SK-N-SH treated with all-trans-retinoic acid at 6 μM for 48 hours (cell line): ENCODE data around the gene RASSF5.

Experiments used
- ATAC-seq: fragments of 200-7000 bp; cut with Tn5 transposase; 3 replicates; pipeline ENCODE4 v1.9.1; 2020; ENCODE audit warnings: mild to moderate bottlenecking, moderate library complexity
- ARNTL ChIP-seq: fragments of 450-650 bp; formaldehyde crosslinking; IDR thresholded peaks from 2 replicates; pipeline ENCODE4 v1.5.0; 2020; ENCODE audit warnings: low read depth, mild to moderate bottlenecking, moderate library complexity, borderline replicate concordance
- BACH2 ChIP-seq: fragments of 250-450 bp; sonication (Bioruptor Pico); IDR thresholded peaks from 2 replicates; pipeline ENCODE4 v1.9.0; 2021; ENCODE audit warnings: mild to moderate bottlenecking, borderline replicate concordance
- CSDC2 ChIP-seq: fragments of 250-450 bp; sonication (Bioruptor Pico); IDR thresholded peaks from 2 replicates; pipeline ENCODE4 v1.5.0; 2020; ENCODE audit warnings: mild to moderate bottlenecking, moderate library complexity
- ESRRG ChIP-seq: fragments of 250-450 bp; sonication (Bioruptor Pico); IDR thresholded peaks from 2 replicates; pipeline ENCODE4 v1.6.1; 2021; ENCODE audit warnings: mild to moderate bottlenecking
- GLIS3 ChIP-seq: fragments of 250-450 bp; sonication (Bioruptor Pico); IDR thresholded peaks from 2 replicates; pipeline ENCODE4 v1.5.0; 2020; ENCODE audit warnings: mild to moderate bottlenecking, moderate library complexity
- ISL1 ChIP-seq: fragments of 250-450 bp; sonication (Bioruptor Pico); IDR thresholded peaks from 2 replicates; pipeline ENCODE4 v2.1.2; 2022; ENCODE audit warnings: mild to moderate bottlenecking, moderate library complexity
- OSR1 ChIP-seq: fragments of 250-450 bp; sonication (Bioruptor Pico); IDR thresholded peaks from 2 replicates; pipeline ENCODE4 v1.8.0; 2022; ENCODE audit warnings: moderate library complexity, mild to moderate bottlenecking, inconsistent platforms
- PPARA ChIP-seq: fragments of 250-450 bp; sonication (Bioruptor Pico); IDR thresholded peaks from 2 replicates; pipeline ENCODE4 v1.5.0; 2020; ENCODE audit warnings: mild to moderate bottlenecking, borderline replicate concordance
- RARB ChIP-seq: fragments of 250-450 bp; sonication (Bioruptor Pico); IDR thresholded peaks from 2 replicates; pipeline ENCODE4 v1.8.0; 2021; ENCODE audit warnings: mild to moderate bottlenecking, moderate library complexity
- SNAI2 ChIP-seq: fragments of 250-450 bp; sonication (Bioruptor Pico); IDR thresholded peaks from 2 replicates; pipeline ENCODE4 v1.5.0; 2020; ENCODE audit warnings: mild to moderate bottlenecking, moderate library complexity
- TOX ChIP-seq: fragments of 250-450 bp; sonication (Bioruptor Pico); IDR thresholded peaks from 2 replicates; pipeline ENCODE4 v1.8.0; 2021; ENCODE audit warnings: mild to moderate bottlenecking, moderate library complexity, borderline replicate concordance
- ZFP3 ChIP-seq: fragments of 250-450 bp; sonication (Bioruptor Pico); IDR thresholded peaks from 2 replicates; pipeline ENCODE4 v1.5.0; 2020; ENCODE audit warnings: mild to moderate bottlenecking, moderate library complexity
- ZFP30 ChIP-seq: fragments of 450-650 bp; formaldehyde crosslinking; IDR thresholded peaks from 2 replicates; pipeline ENCODE4 v1.5.0; 2022; ENCODE audit warnings: mild to moderate bottlenecking, moderate library complexity
- ZNF565 ChIP-seq: fragments of 450-650 bp; formaldehyde crosslinking; conservative IDR thresholded peaks from 2 replicates; pipeline ENCODE4 v1.5.0; 2020; ENCODE audit warnings: low read depth, mild to moderate bottlenecking, moderate library complexity
- ZNF70 ChIP-seq: fragments of 450-650 bp; formaldehyde crosslinking; IDR thresholded peaks from 2 replicates; pipeline ENCODE4 v1.5.0; 2020; ENCODE audit warnings: mild to moderate bottlenecking, moderate library complexity
- ZNF8 ChIP-seq: fragments of 450-650 bp; formaldehyde crosslinking; IDR thresholded peaks from 2 replicates; pipeline ENCODE4 v1.5.0; 2020; ENCODE audit warnings: mild to moderate bottlenecking, moderate library complexity
- TF ChIP-seq, protein P1 (sequence below): fragments of 250-450 bp; sonication (Bioruptor Pico); IDR thresholded peaks from 2 replicates; pipeline ENCODE4 v1.8.0; 2021; ENCODE audit warnings: low read depth, mild to moderate bottlenecking, moderate library complexity, borderline replicate concordance
- TF ChIP-seq, protein P2 (sequence below): fragments of 250-450 bp; sonication (Bioruptor Pico); IDR thresholded peaks from 2 replicates; pipeline ENCODE4 v1.5.1; 2020; ENCODE audit warnings: low read depth, mild to moderate bottlenecking, moderate library complexity
- TF ChIP-seq, protein P3 (sequence below): fragments of 250-450 bp; sonication (Bioruptor Pico); IDR thresholded peaks from 2 replicates; pipeline ENCODE4 v1.8.0; 2020; ENCODE audit warnings: mild to moderate bottlenecking, moderate library complexity, borderline replicate concordance
- TF ChIP-seq, protein P4 (sequence below): fragments of 250-450 bp; sonication (Bioruptor Pico); IDR thresholded peaks from 2 replicates; pipeline ENCODE4 v1.5.0; 2020; ENCODE audit warnings: mild to moderate bottlenecking, moderate library complexity

The RASSF5 gene

DNA sequence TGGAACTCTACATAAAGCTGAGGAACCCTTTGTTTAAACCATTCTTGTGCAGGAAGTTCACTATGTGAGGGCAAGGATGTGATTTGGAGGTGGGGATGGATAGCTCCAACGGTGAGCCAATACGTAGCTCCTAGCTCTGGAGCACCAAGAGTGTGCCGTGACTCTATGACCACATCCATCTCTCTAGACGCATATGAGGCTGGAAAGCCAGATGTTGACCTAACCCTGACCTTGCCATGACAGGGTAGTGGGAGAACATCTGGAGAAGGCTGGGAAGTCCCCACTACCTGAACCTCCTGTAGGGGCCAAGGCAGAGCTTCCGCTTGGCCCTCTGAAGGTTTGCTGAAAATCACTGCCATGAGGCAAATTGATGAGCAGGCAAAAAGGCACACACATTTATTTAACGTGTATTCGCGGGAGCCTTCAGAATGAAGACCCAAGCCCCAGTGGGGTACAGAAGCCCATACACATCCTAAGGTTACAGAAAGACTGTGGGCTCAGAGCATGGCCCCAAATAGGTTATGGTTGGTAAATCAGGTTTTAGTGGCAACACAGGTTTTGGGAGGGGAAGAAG lies 61.5 kb downstream of the RASSF5 start (continued):
- TF ChIP-seq, protein P1, sequence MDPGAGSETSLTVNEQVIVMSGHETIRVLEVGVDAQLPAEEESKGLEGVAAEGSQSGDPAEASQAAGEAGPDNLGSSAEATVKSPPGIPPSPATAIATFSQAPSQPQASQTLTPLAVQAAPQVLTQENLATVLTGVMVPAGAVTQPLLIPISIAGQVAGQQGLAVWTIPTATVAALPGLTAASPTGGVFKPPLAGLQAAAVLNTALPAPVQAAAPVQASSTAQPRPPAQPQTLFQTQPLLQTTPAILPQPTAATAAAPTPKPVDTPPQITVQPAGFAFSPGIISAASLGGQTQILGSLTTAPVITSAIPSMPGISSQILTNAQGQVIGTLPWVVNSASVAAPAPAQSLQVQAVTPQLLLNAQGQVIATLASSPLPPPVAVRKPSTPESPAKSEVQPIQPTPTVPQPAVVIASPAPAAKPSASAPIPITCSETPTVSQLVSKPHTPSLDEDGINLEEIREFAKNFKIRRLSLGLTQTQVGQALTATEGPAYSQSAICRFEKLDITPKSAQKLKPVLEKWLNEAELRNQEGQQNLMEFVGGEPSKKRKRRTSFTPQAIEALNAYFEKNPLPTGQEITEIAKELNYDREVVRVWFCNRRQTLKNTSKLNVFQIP (CRISPR knock-in tag) = no peak
- TF ChIP-seq ISL1 (CRISPR knock-in tag) (no peak), ARNTL (CRISPR knock-in tag) (no peak)
- TF ChIP-seq, protein P2, sequence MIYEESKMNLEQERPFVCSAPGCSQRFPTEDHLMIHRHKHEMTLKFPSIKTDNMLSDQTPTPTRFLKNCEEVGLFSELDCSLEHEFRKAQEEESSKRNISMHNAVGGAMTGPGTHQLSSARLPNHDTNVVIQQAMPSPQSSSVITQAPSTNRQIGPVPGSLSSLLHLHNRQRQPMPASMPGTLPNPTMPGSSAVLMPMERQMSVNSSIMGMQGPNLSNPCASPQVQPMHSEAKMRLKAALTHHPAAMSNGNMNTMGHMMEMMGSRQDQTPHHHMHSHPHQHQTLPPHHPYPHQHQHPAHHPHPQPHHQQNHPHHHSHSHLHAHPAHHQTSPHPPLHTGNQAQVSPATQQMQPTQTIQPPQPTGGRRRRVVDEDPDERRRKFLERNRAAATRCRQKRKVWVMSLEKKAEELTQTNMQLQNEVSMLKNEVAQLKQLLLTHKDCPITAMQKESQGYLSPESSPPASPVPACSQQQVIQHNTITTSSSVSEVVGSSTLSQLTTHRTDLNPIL = no peak

DNA sequence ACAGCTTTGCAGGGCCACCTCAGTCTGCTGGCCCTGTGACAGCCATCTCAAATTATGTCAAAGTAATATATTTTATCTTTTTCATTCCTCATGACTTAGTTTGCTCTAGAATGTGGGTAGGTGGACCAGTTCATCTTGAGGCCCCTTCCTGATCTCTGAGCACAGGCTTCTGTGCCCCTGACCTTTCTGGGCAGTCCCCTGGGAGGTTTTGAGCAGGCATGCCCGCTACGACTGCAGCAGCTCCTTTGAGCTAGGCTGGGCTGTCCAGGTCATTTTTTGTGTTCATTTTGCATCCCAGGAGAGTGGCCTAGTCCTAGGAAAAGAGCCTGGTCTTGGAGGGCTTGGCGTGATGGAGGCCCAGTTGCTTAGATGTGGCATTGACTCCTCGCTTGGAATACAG lies 62.2 kb downstream of the RASSF5 start:
- no peak for ATAC-seq
- TF ChIP-seq ZNF70 (CRISPR knock-in tag) (no peak), ZFP30 (CRISPR knock-in tag) (no peak), CSDC2 (CRISPR knock-in tag) (no peak), SNAI2 (no peak), GLIS3 (CRISPR knock-in tag) (no peak), PPARA (CRISPR knock-in tag) (no peak), BACH2 (no peak), ZFP3 (CRISPR knock-in tag) (no peak)

DNA sequence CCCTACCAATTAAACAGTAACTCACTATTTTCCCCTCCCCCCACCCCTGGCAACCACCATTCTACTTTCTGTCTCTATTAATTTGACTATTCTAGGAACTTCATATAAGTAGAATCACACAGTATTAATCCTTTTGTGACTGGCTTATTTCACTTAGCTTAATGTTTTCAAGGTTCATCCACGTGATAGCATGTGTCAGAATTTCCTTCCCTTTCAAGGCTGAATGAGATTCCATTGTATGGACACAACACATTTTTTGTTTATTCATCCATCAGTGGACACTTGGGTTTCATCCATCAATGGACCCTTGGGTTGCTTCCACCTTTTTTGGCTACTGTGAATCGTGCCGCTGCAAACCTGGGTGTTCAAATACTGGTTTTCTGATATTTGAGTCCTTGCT lies 63.2 kb downstream of the RASSF5 start:
- no peak for ATAC-seq
- TF ChIP-seq ESRRG (CRISPR knock-in tag) (no peak), SNAI2 (no peak), OSR1 (CRISPR knock-in tag) (no peak), ZNF565 (CRISPR knock-in tag) (no peak), RARB (no peak), ZFP3 (CRISPR knock-in tag) (no peak), CSDC2 (CRISPR knock-in tag) (no peak), ISL1 (CRISPR knock-in tag) (no peak), TOX (CRISPR knock-in tag) (no peak), ZFP30 (CRISPR knock-in tag) (no peak)
- TF ChIP-seq, protein P3, sequence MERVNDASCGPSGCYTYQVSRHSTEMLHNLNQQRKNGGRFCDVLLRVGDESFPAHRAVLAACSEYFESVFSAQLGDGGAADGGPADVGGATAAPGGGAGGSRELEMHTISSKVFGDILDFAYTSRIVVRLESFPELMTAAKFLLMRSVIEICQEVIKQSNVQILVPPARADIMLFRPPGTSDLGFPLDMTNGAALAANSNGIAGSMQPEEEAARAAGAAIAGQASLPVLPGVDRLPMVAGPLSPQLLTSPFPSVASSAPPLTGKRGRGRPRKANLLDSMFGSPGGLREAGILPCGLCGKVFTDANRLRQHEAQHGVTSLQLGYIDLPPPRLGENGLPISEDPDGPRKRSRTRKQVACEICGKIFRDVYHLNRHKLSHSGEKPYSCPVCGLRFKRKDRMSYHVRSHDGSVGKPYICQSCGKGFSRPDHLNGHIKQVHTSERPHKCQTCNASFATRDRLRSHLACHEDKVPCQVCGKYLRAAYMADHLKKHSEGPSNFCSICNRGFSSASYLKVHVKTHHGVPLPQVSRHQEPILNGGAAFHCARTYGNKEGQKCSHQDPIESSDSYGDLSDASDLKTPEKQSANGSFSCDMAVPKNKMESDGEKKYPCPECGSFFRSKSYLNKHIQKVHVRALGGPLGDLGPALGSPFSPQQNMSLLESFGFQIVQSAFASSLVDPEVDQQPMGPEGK (CRISPR knock-in tag) = no peak
- TF ChIP-seq, protein P4, sequence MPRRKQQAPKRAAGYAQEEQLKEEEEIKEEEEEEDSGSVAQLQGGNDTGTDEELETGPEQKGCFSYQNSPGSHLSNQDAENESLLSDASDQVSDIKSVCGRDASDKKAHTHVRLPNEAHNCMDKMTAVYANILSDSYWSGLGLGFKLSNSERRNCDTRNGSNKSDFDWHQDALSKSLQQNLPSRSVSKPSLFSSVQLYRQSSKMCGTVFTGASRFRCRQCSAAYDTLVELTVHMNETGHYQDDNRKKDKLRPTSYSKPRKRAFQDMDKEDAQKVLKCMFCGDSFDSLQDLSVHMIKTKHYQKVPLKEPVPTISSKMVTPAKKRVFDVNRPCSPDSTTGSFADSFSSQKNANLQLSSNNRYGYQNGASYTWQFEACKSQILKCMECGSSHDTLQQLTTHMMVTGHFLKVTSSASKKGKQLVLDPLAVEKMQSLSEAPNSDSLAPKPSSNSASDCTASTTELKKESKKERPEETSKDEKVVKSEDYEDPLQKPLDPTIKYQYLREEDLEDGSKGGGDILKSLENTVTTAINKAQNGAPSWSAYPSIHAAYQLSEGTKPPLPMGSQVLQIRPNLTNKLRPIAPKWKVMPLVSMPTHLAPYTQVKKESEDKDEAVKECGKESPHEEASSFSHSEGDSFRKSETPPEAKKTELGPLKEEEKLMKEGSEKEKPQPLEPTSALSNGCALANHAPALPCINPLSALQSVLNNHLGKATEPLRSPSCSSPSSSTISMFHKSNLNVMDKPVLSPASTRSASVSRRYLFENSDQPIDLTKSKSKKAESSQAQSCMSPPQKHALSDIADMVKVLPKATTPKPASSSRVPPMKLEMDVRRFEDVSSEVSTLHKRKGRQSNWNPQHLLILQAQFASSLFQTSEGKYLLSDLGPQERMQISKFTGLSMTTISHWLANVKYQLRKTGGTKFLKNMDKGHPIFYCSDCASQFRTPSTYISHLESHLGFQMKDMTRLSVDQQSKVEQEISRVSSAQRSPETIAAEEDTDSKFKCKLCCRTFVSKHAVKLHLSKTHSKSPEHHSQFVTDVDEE (CRISPR knock-in tag) = no peak
- TF ChIP-seq, protein P1 (CRISPR knock-in tag) = no peak

DNA sequence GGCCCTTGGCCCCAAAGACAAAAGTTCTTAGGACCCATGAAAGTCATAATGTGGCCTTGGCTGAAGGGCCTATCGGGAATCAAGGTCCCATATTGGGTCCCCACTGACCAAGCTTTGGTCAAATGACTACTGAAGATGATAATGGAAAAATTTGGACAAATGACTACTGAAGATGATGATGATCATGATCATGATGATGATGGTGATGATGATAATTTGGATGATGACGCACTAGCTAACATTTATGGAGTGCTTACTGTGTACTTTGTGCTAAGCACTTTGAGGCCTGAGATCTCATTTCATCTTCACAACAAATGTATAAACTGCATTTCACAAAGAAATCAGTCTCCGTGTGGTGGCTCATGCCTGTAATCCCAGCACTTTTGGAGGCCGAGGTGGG lies 65.5 kb downstream of the RASSF5 start:
- ATAC-seq = no peak
- TF ChIP-seq OSR1 (CRISPR knock-in tag) (no peak), TOX (CRISPR knock-in tag) (no peak), ZNF70 (CRISPR knock-in tag) (no peak), ISL1 (CRISPR knock-in tag) (no peak), ZNF8 (CRISPR knock-in tag) (no peak)
- TF ChIP-seq, protein P2 = no peak
- TF ChIP-seq, protein P3 (CRISPR knock-in tag) = no peak
- TF ChIP-seq, protein P1 (CRISPR knock-in tag) = no peak
